HepG2 (cell line): ENCODE results near the gene POU6F1. TPM values are rescaled to one million over a fixed set of nuclear protein-coding genes. Genes with fewer than 3 reads are reported as not detected.

ENCODE experiments used
- ATAC-seq: fragments of 200-7000 bp; cut with Tn5 transposase; 3 replicates; pipeline ENCODE4 v1.9.1; 2020; ENCODE audit warnings: mild to moderate bottlenecking, moderate library complexity
- BruUV-seq: library from RNA; stranded (reverse); fragments of 400-500 nt; replicated peaks from 2 replicates; lab custom pipeline; 2021; lab: Mats Ljungman, UMichigan
- CTCF ChIA-PET: fragments of 300-600 bp; formaldehyde crosslinking; extraction: SDS; loops from one replicate; lab custom pipeline; 2021; ENCODE audit warnings: low total read pairs, inconsistent platforms, low intra/inter-chr PET ratio; lab: Yijun Ruan, JAX
- POLR2A ChIA-PET: fragments of 350-600 bp; sonication (Branson Sonifier 250); formaldehyde crosslinking; loops from one replicate; lab custom pipeline; 2020; ENCODE audit warnings: antibody characterized with exemption, inconsistent platforms; lab: Yijun Ruan, JAX
- DNase-seq: peaks from one replicate; pipeline ENCODE4 v3.0.0-alpha.2; 2015; ENCODE audit warnings: low spot score
- FAIRE-seq: peaks from 3 replicates; lab custom pipeline; 2011; peaks lifted over from hg19 to GRCh38; lab: Jason Lieb, UNC
- H2AFZ ChIP-seq: one replicate; pipeline ENCODE4 v1.6.1; 2011; ENCODE audit warnings: low read length, inconsistent platforms
- H3K27ac ChIP-seq: fragments of 300-600 bp; 3 replicates; pipeline ENCODE4 v1.8.0; 2011; ENCODE audit warnings: mixed run types, mild to moderate bottlenecking, mixed read lengths, low read length, inconsistent platforms; ENCODE audit not compliant: insufficient read depth; ENCODE audit errors: extremely low read length
- H3K27me3 ChIP-seq, 2 experiments: fragments of 200-600 bp in 1 of 2; 2 replicates in 1 of 2; 3 replicates in 1 of 2; pipeline versions ENCODE4 v1.6.0 to v1.8.0; 2011; ENCODE audit warnings: low read length in 2 of 2, mild to moderate bottlenecking in 2 of 2, moderate library complexity in 2 of 2, inconsistent platforms in 1 of 2; ENCODE audit not compliant: insufficient read depth in 2 of 2, control insufficient read depth in 1 of 2
- H3K36me3 ChIP-seq, 2 experiments: fragments of 200-600 bp in 1 of 2; replicated peaks in 1 of 2; 2 replicates in 1 of 2; 3 replicates in 1 of 2; pipeline versions ENCODE4 v1.5.1 to v1.8.0; 2011; ENCODE audit warnings: low read length in 2 of 2, inconsistent platforms in 1 of 2; ENCODE audit not compliant: insufficient read depth in 2 of 2, control insufficient read depth in 1 of 2
- H3K4me1 ChIP-seq: 2 replicates; pipeline ENCODE4 v1.5.1; 2012; ENCODE audit warnings: low read length, inconsistent platforms; ENCODE audit not compliant: insufficient read depth
- H3K4me2 ChIP-seq: 2 replicates; pipeline ENCODE4 v1.6.0; 2011; ENCODE audit warnings: low read depth, low read length, inconsistent platforms
- H3K4me3 ChIP-seq, 3 experiments: fragments of 200-600 bp in 1 of 3; sonication (generic), shearing (Covaris generic) in 1 of 3; replicated peaks in 1 of 3; 2 replicates each; pipeline ENCODE4 v1.5.1; 2011 to 2016; ENCODE audit warnings: low read length in 3 of 3, inconsistent platforms in 2 of 3, low read depth in 2 of 3, mild to moderate bottlenecking in 2 of 3, control low read depth in 1 of 3, mixed read lengths in 1 of 3; ENCODE audit not compliant: insufficient read depth in 1 of 3
- H3K79me2 ChIP-seq: one replicate; pipeline ENCODE4 v1.6.1; 2011; ENCODE audit warnings: low read length, inconsistent platforms; ENCODE audit not compliant: insufficient read depth
- H3K9ac ChIP-seq: 2 replicates; pipeline ENCODE4 v1.6.0; 2011; ENCODE audit warnings: mild to moderate bottlenecking, low read depth, low read length, inconsistent platforms; ENCODE audit not compliant: insufficient read depth
- H3K9me3 ChIP-seq: 2 replicates; pipeline ENCODE4 v1.5.1; 2012; ENCODE audit warnings: mild to moderate bottlenecking, low read length
- H4K20me1 ChIP-seq: 2 replicates; pipeline ENCODE4 v1.6.0; 2011; ENCODE audit warnings: inconsistent platforms, mild to moderate bottlenecking, low read length, moderate library complexity; ENCODE audit not compliant: insufficient read depth
- AGO2 ChIP-seq: fragments of 200-400 bp; formaldehyde crosslinking; optimal IDR thresholded peaks from 2 replicates; pipeline ENCODE3; 2017; ENCODE audit warnings: mild to moderate bottlenecking, low read depth, low read length, moderate library complexity
- CTCF ChIP-seq: sonication (generic); formaldehyde crosslinking; IDR thresholded peaks from 2 replicates; pipeline ENCODE4 v1.5.0; 2020; ENCODE audit warnings: mild to moderate bottlenecking, missing genetic modification reagents, moderate library complexity
- KAT8 ChIP-seq: IDR thresholded peaks from 2 replicates; pipeline ENCODE4 v1.6.1; 2016; ENCODE audit warnings: missing genetic modification reagents, missing compliant biosample characterization
- NCOA5 ChIP-seq: sonication (generic); formaldehyde crosslinking; IDR thresholded peaks from 2 replicates; pipeline ENCODE4 v1.4.0; 2020; ENCODE audit warnings: missing genetic modification reagents
- STAG1 ChIP-seq: sonication (generic); formaldehyde crosslinking; IDR thresholded peaks from 2 replicates; pipeline ENCODE4 v1.4.0; 2020; ENCODE audit warnings: missing genetic modification reagents
- ZFP1 ChIP-seq: IDR thresholded peaks from 2 replicates; pipeline ENCODE4 v1.6.1; 2016
- ZNF335 ChIP-seq: sonication (generic); formaldehyde crosslinking; IDR thresholded peaks from 2 replicates; pipeline ENCODE4 v1.4.0; 2020; ENCODE audit warnings: missing genetic modification reagents
- WGBS: methylation state at CpG from one replicate; pipeline ENCODE4 v1.1.6; 2017; ENCODE audit warnings: low lambda C conversion rate; 5-methylcytosine and 5-hydroxymethylcytosine counted together
- in situ Hi-C: cut with HindIII; loops from 2 replicates; pipeline ENCODE4 v1.10.0; 2017; ENCODE audit warnings: low pct_unique_long_range_greater_than_20kb; ENCODE audit not compliant: extremely low pct_ligation_motif_present
- intact Hi-C: fragments of 100-400 bp; cut with micrococcal nuclease; formaldehyde crosslinking; loops from one replicate; pipeline ENCODE4 v1.10.0; 2022; ENCODE audit not compliant: unreplicated experiment
- polyA plus RNA-seq, 8 experiments: library from polyadenylated mRNA; depleted of rRNA in 3 of 8; stranded (reverse) in 7 of 8; unstranded in 1 of 8; fragments of >200 nt; fragmentation: Illumina TruSeq in 4 of 8; extraction: Trizol in 4 of 8; gene quantifications; 2 replicates each; pipeline versions ENCODE4 v1.2.1 to v1.2.3, GENCODE V29; 2011 to 2016; ENCODE audit warnings: low read depth in 4 of 8, missing spikeins in 1 of 8, mixed read lengths in 1 of 8; ENCODE audit not compliant: insufficient read depth in 1 of 8
- total RNA-seq, 5 experiments: library from RNA; depleted of rRNA; stranded (reverse); fragments of >200 nt; fragmentation: Illumina TruSeq; extraction: Trizol; gene quantifications; 2 replicates each; pipeline ENCODE4 v1.2.3, GENCODE V29; 2016; ENCODE audit warnings: low read depth in 1 of 5

Gene POU6F1
- total and polyA plus RNA-seq, 2 of the 13 experiments (the other 11 are each of a cell fraction or from before 2014, with no cell fraction given): 0.48 to 0.51 TPM

- 80% methylated on average over 1 of the region's 5 CpGs for whole genome bisulfite sequencing
Measured at GRCh38 chr12:51192284-51192671, 25.6 kb downstream of the POU6F1 start.

More at GRCh38 chr12:51192284-51192671, 25.6 kb downstream of the POU6F1 start:
- H2AFZ ChIP-seq: no peak overlapping the region
- H3K36me3 ChIP-seq: no peaks in the 10 kb centered on the region
- ATAC-seq (peak; percentile 38; the same call in 2 of the 3 replicates), DNase-seq (no peak), FAIRE-seq (no peak)
- H4K20me1 ChIP-seq: no peaks in the 10 kb centered on the region
- no peak overlapping the region for H3K4me3 ChIP-seq
- in situ Hi-C loops: no loop called here
- H3K9me3 ChIP-seq: no peaks in the 10 kb centered on the region
- CTCF ChIA-PET: no interaction called here
- H3K9ac ChIP-seq: no peak overlapping the region
- peaks cover 0 to 14% of the 10 kb centered on the region in 2 experiments; a peak in 3 of 5 replicates for H3K27me3 ChIP-seq
- H3K79me2 ChIP-seq: no peaks in the 10 kb centered on the region
- TF ChIP-seq CTCF (CRISPR knock-in tag) (peak; percentile 37), AGO2 (no peak), STAG1 (CRISPR knock-in tag) (peak; percentile 41), KAT8 (no peak), ZNF335 (CRISPR knock-in tag) (no peak), NCOA5 (CRISPR knock-in tag) (no peak), ZFP1 (CRISPR knock-in tag) (no peak)
- TF ChIP-seq, all 625 proteins: peak for 2
- H3K4me2 ChIP-seq: no peak overlapping the region
- POLR2A ChIA-PET: no interaction called here
- H3K27ac ChIP-seq: no peak overlapping the region
- peaks cover 11% of the 10 kb centered on the region for H3K4me1 ChIP-seq
- intact Hi-C loops: no loop called here
- BruUV-seq: no TSS peak
